Neural progenitor cell (in vitro differentiated cells): ENCODE measurements around the gene RNU7-1.

Experiments
- CTCF ChIP-seq: fragments of 200-600 bp; sonication (generic); IDR thresholded peaks from 2 replicates; pipeline ENCODE4 v1.5.1; 2017; ENCODE audit warnings: antibody characterized with exemption, mild to moderate bottlenecking
- EZH2 ChIP-seq: fragments of 200-600 bp; sonication (generic); IDR thresholded peaks from 2 replicates; pipeline ENCODE4 v1.6.1; 2017; ENCODE audit warnings: antibody characterized with exemption, mild to moderate bottlenecking, moderate library complexity

- TF ChIP-seq CTCF (no peak), EZH2 (no peak)
These were observed 22.7 kb downstream of the RNU7-1 start for GRCh38 chr12:6966351-6966750.
